Measurements from ENCODE around the gene ACAA2.

The ACAA2 gene

DNA sequence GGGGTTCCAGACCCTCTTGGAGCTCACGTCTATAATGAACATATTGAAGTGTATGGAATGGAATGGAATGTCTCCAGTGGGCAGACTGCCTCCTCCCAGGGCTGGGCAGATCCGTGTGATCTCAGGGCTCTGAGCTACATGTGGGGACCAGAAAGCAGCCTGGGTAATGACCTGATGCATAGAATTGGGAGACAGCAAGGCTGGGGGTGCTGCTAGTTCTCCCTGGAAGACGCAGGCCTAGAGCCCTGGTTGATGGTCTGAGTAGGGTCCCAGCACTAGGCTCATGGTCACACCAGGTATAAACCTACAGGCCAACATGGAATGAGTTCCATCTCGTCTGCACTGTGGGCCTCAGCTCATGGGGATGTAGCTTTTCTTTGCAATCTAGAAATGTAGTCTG is 46.7 kb downstream of the ACAA2 start:
- no peak for DNase-seq (ENCODE audit: low read depth in 2 of 2)

DNA sequence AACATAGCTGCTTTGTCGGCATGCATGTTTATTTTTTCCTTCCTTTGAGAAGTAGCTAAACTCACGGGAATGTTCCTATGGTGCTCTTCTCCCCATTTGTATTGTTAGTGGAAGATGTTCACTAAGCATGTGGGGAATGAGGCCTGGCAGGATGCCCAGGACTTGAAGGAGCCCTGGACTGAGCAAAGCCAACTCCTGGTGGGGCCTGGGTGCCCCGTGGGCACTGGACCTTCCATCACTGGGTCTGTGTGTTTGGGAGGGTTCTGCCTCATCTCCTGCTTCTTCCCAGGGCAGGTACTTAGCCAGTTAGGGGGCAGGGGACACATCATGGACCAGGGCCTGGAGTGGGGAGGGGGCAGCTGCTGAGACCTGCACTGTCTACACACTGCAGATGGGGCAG is 49.3 kb downstream of the ACAA2 start:
- no peak for DNase-seq (ENCODE audit: low read depth in 2 of 2)

DNA sequence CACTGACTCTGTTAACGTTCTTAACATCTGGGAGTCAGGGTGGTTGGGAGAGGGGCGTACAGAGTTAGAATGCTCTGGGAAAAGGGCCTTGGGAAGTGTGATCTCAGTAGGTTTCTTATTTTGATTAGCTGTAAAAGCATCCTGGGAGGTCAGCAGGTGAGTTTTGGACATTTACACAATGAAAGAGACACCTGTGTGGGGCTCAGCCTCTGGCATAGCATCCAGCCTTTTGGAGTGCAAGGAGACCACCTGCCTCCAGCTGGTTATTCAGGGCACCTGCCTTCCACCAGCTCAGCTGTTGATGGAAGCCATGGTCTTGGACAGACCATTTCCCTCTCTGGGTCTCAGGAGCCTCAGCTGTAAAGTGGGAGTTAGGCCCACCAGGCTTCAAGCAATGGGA is 49.7 kb downstream of the ACAA2 start:
- no peak for DNase-seq (ENCODE audit: low read depth in 2 of 2)

GRCh38 chr18:49762191-49763077 is 50.9 kb downstream of the ACAA2 start:
- no peak for DNase-seq (ENCODE audit: low read depth in 2 of 2)

DNA sequence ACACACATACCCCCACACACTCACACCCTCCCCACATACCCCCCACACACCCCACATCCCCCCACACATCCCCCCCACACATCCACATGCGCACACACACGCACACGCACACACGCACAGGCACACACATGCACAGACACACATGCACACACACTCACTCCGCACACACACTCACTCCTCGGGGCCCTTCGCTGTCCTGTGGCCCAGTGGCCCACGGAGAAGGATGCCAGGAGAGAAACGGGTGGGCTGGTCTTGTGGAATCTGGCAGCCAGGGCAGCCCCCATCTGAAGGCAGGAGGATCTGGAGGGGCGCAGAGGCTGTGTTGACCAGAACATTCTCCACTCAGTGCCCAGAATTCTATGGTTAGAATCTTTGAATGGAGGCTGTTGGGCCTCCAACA is 51.6 kb downstream of the ACAA2 start:
- DNase-seq (ENCODE audit: low read depth in 2 of 2), result no peak

- DNase-seq (ENCODE audit: low read depth in 2 of 2), result no peak
Observed at GRCh38 chr18:49758263-49758610, 55.1 kb downstream of the ACAA2 start.

- no peak for DNase-seq (ENCODE audit: low read depth in 2 of 2)
Observed at GRCh38 chr18:49757513-49758262, 55.6 kb downstream of the ACAA2 start.

- DNase-seq (ENCODE audit: low read depth in 2 of 2), result no peak
Observed at GRCh38 chr18:49756671-49757362, 56.5 kb downstream of the ACAA2 start.

DNA sequence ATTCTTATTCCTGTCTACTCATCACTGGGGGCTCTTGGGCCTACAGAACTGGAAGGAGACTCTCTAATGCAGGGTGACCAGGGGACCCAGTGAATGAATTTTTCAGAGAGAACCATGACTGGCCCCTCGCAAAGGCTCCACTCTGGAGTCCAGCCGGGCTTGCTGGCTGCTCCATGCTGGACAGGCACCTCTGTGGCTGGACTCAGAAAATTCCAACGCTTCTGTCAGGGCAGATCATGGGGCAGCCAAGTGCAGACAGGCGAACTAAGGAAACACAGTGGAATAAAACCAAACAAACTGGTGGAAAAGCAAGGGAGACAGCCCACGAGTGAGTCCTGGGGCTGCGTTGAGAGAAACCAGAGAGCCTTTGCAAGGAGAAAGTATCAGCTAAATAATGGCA is 57.2 kb downstream of the ACAA2 start:
- DNase-seq (ENCODE audit: low read depth in 2 of 2), result no peak

DNA sequence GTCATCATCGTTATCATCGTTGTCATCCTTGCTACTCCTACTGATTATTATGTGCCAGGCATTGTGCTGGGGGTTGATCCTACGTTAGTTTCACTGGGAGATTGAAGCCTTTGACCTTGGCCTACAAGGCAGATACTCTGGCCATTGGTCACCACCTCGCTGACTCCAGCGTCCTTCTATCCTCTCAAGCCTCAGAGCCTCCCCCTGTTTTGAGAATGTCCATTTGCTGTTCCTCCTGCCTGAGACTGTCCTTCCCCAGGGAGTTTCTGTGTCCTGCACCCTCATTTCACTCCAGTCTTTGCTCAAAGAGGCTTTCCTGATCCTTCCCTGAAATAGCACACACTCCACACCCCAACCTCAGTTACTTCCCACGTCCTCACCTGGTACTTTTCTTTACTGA is 57.8 kb downstream of the ACAA2 start:
- DNase-seq (ENCODE audit: low read depth in 2 of 2), result no peak

DNA sequence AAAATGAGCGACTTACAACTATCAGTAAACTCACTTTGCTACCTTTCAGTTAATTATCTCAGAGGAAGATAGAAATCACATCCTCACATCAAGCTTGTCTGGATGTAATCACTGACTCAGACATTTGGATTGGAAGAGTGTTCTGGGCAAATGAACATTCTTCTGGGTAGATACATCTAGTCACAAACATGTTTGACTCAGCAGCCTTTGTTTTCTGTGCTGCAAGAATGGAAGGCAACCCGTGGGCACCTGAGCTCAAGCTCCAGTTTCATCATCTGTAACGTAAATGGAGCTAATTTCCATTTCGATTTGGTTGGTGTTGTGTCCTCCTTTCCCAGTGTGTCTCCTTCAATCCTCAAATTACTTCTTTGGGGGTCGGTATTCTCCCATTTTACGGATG is 58.5 kb downstream of the ACAA2 start:
- DNase-seq (ENCODE audit: low read depth in 2 of 2), result no peak

- DNase-seq (ENCODE audit: low read depth in 2 of 2), result no peak
Observed at GRCh38 chr18:49753643-49754042, 59.7 kb downstream of the ACAA2 start.

DNA sequence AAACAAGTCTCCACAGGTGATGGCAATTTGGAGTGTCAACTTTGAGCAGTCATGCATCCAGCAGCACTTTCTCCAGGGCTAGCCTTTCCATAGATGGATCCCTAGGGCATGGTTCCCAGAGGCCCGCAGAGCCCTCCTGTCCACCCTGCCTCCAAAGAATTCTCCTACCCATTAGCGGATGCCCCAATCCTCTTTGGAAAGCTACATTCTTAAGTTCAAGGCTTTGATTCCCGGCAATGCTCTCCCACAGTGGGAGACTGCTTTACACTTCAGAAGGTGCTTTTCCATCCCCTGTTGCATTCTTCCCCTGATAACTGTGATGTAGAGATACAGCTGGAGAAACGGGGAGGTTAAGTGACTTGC is 61.3 kb downstream of the ACAA2 start:
- no peak for DNase-seq (ENCODE audit: low read depth in 2 of 2)

DNA sequence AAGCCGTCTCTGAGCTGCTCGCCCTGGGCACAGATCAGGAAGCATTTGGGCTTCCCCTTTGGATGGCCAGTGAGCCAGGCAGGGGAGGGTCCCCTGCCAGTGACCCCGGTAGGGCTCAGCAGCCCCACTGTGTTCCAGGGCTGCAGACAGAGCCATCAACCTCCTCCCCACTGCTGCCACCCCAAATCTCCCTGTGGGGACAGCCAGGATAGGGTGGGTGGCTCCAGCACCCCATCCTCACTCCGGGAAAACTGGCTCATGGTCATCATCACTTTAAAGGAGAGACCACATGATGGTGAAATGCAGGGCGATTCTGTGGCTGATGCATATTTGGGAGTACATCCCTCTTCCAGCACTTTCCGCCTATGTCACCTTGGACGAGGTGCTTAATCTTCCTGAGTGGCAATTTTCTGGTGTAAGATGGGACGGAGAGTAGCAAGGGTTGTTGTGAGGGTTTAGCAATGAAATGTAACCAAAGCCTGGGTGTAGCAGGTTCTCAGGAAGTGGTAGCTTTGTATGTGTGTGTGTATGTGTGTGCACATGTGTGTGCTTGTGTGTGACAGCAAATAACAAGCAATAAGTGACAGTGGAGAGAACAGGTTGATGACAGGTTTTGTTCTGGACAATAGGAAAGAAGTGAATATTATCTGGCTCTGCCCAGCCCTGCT is 61.8 kb downstream of the ACAA2 start:
- DNase-seq (ENCODE audit: low read depth in 2 of 2), result no peak

DNA sequence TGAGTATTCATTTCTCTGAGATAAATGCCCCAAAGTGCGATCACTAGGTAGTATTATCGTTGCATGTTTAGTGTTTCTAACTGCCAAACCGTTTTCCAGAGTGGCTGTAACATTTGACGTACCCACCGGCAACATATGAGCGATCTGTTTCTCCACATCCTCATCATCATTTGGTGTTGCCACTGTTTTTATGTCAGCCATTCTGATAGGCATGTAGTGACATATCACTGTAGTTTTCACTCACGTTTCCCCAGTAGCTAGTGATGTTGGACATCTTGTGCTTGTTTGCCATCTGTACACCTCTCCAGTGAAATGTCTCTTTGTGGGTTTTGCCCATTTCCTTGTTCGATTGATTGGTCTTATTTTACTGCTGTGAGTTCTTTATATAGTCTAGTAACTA is 63.8 kb downstream of the ACAA2 start:
- DNase-seq (ENCODE audit: low read depth in 2 of 2), result no peak

- no peak for DNase-seq (ENCODE audit: low read depth in 2 of 2)
Observed at GRCh38 chr18:49747876-49748275, 65.5 kb downstream of the ACAA2 start.

DNA sequence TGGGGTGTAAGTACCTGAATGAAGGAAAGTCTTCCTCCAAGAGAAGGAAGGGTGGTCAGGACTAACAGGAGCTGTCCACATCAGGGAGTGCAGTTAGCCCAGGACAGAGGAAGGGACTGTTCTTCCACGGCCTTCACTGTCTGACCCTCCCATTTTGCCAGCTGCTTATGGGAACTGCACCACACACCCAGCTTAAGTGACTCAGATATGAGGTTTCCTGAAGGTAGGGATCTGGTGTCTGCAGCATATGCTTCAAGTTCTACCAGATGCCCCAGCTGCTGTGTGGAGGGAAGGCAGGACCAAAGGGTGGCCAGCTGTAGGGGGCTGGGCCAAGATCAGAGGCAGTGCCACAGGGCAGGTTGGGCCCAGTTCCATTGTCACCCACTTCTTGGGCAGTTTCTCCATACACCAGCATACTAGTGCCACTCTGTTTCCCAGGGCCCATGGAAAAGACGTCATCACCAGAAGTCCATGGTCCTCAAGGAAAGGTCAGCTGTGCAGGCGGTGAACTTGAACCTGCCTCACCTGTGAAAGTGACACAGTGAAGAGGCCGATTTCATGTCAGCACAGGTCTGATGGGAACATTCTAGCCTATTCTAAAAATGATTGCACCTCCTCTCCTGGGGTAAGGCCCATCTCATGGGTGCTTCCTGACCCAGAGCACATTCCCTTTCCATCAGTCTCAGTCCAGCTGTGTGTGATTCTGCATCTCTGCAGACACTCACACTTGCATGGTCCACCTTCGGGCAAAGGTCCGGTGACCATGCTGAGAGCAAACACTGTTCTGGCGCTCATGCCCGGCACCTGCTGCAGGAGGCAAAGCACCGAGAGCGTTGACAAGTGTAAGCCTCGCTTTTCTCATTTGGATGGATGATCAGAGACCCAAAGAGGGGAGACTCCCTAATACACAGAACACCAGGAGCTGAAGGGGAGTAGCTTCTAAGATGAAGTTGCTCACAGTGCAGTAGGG is 68.0 kb downstream of the ACAA2 start:
- no peak for DNase-seq (ENCODE audit: low read depth in 2 of 2)

DNA sequence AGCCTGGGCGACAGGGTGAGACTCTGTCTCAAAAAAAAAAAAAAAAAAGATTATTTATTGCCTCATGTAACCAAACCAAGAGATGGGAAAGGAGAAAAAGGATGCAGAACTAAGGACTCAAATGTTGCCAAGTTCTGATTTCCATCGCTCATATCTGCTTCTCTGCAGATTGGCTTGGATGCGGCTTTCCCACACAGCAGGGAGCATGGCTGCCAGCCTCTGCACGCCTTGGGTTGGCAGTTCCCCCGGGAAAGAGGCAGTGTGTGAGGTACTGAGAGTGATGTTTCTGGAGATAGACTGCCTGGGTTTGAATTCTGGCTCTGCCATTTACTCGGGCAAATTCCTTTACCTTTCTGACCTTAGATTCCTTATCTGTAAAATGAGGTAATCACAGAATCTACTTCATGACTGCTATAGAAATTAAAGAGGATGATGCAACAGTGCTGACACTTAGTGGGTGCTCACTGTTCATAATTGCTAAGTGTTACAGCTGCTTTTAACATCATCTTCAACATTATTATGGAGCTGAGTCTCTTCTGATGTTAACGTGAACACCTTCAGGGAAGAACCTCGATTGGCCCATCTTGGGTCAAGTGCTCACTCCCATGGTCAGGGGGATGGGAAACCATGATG is 68.8 kb downstream of the ACAA2 start:
- no peak for DNase-seq (ENCODE audit: low read depth in 2 of 2)

DNA sequence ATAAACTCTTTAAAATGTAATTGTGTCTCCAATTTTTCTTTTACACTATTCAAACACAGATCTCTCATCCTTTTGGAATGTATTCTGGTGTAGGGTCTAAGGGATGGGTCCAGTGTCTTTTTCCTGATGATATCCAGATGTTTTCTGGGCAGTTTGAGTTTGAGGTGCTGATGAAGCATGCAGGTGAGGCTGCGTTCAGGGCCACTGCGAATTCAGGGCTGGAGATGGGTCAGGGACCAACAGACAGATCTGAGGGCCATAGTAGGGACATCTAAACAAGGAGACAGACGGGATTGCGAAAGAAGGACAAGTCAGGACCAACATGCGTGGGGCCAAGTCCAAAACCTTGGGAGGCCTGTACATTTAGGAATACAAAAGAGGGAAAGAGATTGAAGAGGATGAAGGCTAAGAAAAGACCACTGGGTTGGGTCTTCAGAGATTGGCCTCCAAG is 70.2 kb downstream of the ACAA2 start:
- DNase-seq (ENCODE audit: low read depth in 2 of 2), result no peak

DNA sequence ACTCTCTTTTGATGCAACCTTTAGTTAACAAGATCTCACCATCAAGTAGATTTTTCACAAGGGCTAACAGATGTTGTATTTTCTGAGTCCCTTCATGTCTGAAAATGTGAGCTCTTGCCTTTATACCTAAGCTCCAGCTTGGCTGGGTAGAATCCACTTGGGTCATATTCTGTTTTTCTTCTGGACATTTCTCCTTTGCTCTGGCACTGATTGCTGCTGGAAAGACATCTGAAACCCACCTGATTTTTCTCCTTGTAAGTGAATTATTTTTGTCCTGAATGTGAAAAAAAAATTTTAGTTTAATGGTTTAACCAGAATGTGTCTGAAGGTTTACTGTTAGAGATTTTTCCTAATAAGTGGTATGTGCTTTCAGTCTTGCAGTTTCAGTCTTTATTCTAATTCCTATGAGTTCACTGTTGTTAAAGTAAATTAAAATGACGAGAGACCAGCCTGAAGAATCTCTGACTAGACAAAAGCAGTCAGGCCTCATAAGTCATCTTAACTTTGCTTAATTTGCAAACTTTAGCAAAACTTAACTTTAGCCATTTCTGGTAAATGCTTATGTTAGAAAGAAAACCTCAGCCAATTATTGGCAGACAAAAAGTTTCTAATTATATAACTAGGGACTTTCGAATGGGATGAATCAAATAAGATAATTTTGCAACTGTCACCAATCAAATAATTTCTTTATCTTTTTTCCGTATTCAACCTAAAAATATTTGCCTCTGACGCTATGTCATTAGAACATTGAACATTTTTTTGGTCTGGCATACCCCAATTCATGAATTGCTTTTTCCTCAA is 70.8 kb downstream of the ACAA2 start:
- DNase-seq (ENCODE audit: low read depth in 2 of 2), result no peak
